Glutamatergic neuron (in vitro differentiated cells): ENCODE results near the gene SPATS1. TPM values are rescaled to one million over a fixed set of nuclear protein-coding genes. Genes with fewer than 3 reads are reported as not detected.

Experiments
- DNase-seq: peaks from one replicate; pipeline ENCODE4 v3.0.0; 2022
- H3K27ac Mint-ChIP-seq: one replicate; pipeline ENCODE4 v1.8.0; 2020; ENCODE audit warnings: mild to moderate bottlenecking, mixed read lengths, inconsistent platforms; ENCODE audit not compliant: unreplicated experiment
- H3K27me3 Mint-ChIP-seq: one replicate; pipeline ENCODE4 v1.8.0; 2020; ENCODE audit warnings: mild to moderate bottlenecking, moderate library complexity, mixed read lengths, inconsistent platforms; ENCODE audit not compliant: unreplicated experiment
- H3K36me3 Mint-ChIP-seq: one replicate; pipeline ENCODE4 v1.8.0; 2020; ENCODE audit warnings: mild to moderate bottlenecking, mixed read lengths, inconsistent platforms; ENCODE audit not compliant: unreplicated experiment
- H3K4me1 Mint-ChIP-seq: one replicate; pipeline ENCODE4 v1.8.0; 2020; ENCODE audit warnings: mild to moderate bottlenecking, low read depth, mixed read lengths, inconsistent platforms; ENCODE audit not compliant: unreplicated experiment
- H3K4me3 Mint-ChIP-seq: one replicate; pipeline ENCODE4 v1.8.0; 2020; ENCODE audit warnings: mild to moderate bottlenecking, mixed read lengths, inconsistent platforms; ENCODE audit not compliant: unreplicated experiment
- H3K9me3 Mint-ChIP-seq: one replicate; pipeline ENCODE4 v1.8.0; 2020; ENCODE audit warnings: mild to moderate bottlenecking, moderate library complexity, mixed read lengths, inconsistent platforms; ENCODE audit not compliant: unreplicated experiment
- total RNA-seq: library from RNA; stranded (reverse); fragmentation: NEBNext Ultra II Directional; extraction: Animal tissue kit (Norgen Biotek cat#: 25700); gene quantifications from one replicate; pipeline ENCODE4 v1.2.1, GENCODE V29; 2021; ENCODE audit not compliant: unreplicated experiment
- TF ChIP-seq, protein P1 (sequence below): fragments of 200-600 bp; sonication (generic); IDR thresholded peaks from one replicate; pipeline ENCODE4 v1.5.0; 2021; ENCODE audit not compliant: partially characterized antibody, unreplicated experiment

The SPATS1 gene
- total RNA-seq, 1 donor from 2014 or later, result not detected

DNA sequence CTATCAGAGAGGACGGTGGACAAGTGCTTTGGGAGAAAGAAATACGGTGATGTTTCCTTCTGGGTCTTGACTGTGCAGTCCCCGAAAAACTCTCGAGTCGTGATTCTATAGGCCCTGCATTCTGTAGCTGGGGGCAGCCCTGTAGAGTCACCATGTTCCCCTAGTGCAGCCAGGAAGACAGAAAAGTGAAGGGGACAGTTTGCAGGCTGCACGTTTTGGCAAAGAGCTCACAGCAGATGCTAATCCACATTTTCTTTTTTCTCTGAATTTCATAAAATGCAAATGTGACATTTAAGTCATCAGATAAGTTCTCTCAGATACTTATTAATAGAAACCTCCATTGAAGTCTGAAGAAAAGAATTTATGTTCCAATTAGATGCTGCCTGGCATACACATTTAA, 19.5 kb downstream of the SPATS1 start:
- no peak overlapping the region for H3K27ac Mint-ChIP-seq
- DNase-seq, result no peak
- H3K4me3 Mint-ChIP-seq, result no peak overlapping the region
- TF ChIP-seq, protein P1, sequence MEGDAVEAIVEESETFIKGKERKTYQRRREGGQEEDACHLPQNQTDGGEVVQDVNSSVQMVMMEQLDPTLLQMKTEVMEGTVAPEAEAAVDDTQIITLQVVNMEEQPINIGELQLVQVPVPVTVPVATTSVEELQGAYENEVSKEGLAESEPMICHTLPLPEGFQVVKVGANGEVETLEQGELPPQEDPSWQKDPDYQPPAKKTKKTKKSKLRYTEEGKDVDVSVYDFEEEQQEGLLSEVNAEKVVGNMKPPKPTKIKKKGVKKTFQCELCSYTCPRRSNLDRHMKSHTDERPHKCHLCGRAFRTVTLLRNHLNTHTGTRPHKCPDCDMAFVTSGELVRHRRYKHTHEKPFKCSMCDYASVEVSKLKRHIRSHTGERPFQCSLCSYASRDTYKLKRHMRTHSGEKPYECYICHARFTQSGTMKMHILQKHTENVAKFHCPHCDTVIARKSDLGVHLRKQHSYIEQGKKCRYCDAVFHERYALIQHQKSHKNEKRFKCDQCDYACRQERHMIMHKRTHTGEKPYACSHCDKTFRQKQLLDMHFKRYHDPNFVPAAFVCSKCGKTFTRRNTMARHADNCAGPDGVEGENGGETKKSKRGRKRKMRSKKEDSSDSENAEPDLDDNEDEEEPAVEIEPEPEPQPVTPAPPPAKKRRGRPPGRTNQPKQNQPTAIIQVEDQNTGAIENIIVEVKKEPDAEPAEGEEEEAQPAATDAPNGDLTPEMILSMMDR, result no peak
- H3K4me1 Mint-ChIP-seq, result no peaks in the 10 kb centered on the region
- peaks cover 2% of the 10 kb centered on the region for H3K9me3 Mint-ChIP-seq
- no peaks in the 10 kb centered on the region for H3K27me3 Mint-ChIP-seq
- no peaks in the 10 kb centered on the region for H3K36me3 Mint-ChIP-seq

DNA sequence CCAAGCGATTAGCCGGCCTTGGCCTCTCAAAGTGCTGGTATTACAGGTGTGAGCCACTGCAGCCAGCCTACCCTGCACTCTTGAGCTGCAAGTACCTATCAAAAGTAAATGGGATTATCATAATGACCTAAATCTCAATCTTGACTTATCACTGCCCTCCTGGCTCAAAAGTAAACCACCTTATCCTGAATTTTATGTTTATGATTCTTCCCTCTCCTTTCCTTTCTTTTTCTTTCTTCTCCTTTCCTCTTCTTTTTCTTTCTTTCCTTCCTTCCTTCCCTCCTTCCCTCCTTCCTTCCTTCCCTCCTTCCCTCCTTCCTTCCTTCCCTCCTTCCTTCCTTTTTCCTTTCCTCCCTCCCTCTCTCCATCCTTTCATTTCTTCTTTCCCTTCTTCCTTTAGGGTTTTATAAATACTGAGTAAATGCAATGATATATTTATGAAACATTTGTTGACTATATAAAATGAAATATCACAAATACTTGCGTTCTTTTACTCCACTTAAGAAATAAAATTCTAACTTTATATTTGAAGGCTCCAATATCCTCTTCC, 21.0 kb downstream of the SPATS1 start:
- peaks cover 2% of the 10 kb centered on the region for H3K9me3 Mint-ChIP-seq
- DNase-seq, result no peak
- H3K27ac Mint-ChIP-seq, result no peak overlapping the region
- H3K27me3 Mint-ChIP-seq, result no peaks in the 10 kb centered on the region
- no peak overlapping the region for H3K4me3 Mint-ChIP-seq
- TF ChIP-seq, protein P1, result no peak
- no peaks in the 10 kb centered on the region for H3K4me1 Mint-ChIP-seq
- H3K36me3 Mint-ChIP-seq, result no peaks in the 10 kb centered on the region

DNA sequence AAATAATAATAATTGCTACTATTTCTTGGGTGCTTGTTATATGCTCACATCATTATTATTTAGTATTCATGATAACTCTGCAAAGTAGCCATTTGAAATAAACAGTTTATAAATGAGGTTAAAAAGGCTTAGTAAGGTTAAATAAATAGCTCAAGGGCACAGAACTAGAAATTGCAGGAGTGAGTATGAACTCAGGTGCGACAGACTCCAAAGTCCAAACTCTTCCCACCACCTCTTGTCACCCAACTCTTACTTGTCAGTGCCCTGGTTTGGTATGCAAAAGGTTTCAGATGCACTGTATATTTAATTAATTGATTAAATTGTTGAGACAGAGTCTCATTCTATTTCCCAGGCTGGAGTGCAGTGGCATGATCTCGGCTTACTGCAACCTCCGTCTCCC, 24.3 kb downstream of the SPATS1 start:
- H3K36me3 Mint-ChIP-seq, result no peaks in the 10 kb centered on the region
- TF ChIP-seq, protein P1, result no peak
- no peak overlapping the region for H3K27ac Mint-ChIP-seq
- DNase-seq, result no peak
- H3K4me1 Mint-ChIP-seq, result peaks cover 5% of the 10 kb centered on the region
- peaks cover 2% of the 10 kb centered on the region for H3K9me3 Mint-ChIP-seq
- H3K27me3 Mint-ChIP-seq, result no peaks in the 10 kb centered on the region
- H3K4me3 Mint-ChIP-seq, result no peak overlapping the region

DNA sequence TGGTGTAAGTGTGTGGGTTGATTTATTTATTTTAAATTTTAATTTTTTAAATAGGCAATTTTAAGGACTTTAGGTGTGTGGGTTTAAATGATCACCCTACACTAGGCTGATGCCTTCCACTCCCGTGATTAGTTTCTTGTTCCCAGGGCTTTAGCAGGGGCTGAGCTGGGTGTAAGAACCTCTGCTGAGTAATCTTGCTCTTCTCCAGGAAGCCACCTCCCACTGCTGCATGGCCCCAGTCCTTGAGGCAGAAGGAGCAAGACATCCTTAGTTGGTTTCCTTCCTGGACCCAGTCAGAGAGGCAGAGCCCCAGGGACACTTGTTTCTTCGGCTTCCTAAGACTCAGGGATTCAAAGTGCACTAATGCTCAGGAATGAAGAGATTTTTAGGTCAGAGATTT, 25.2 kb downstream of the SPATS1 start:
- TF ChIP-seq, protein P1, result no peak
- peaks cover 2% of the 10 kb centered on the region for H3K9me3 Mint-ChIP-seq
- no peak for DNase-seq
- H3K27ac Mint-ChIP-seq, result no peak overlapping the region
- H3K4me3 Mint-ChIP-seq, result no peak overlapping the region
- peaks cover 5% of the 10 kb centered on the region for H3K4me1 Mint-ChIP-seq
- no peaks in the 10 kb centered on the region for H3K36me3 Mint-ChIP-seq
- H3K27me3 Mint-ChIP-seq, result no peaks in the 10 kb centered on the region

DNA sequence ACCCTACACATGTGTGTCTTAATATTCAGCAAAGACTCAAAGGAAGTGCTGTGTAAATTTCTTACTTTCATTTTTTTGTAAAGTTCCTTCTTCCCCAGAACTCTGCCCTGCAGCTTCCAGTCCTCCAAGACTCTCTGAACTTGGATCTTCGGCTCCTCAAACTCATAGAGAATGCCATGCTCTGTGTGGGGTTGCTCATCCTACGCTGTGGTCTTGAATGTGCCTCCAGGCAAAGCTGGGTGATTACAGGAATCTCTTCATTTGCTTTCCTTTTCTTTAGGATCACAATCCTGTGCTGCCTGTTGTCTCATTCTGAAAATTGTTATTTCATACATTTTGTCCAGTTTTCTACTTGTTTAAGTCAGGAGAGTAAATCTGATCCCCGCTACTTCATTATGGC, 30.6 kb downstream of the SPATS1 start:
- Mint-ChIP-seq H3K36me3 (no peaks in the 10 kb centered on the region), H3K4me1 (peaks cover 5% of the 10 kb centered on the region), H3K9me3 (no peaks in the 10 kb centered on the region), H3K4me3 (no peak overlapping the region), H3K27ac (no peak overlapping the region), H3K27me3 (no peaks in the 10 kb centered on the region)
- TF ChIP-seq, protein P1, result no peak
- no peak for DNase-seq
